Kidney epithelial cell (primary cell): ENCODE results near the gene GHDC. TPM values are rescaled to one million over a fixed set of nuclear protein-coding genes. Genes with fewer than 3 reads are reported as not detected.

Experiments
- DNase-seq: peaks from one replicate; pipeline ENCODE4 v3.0.0-alpha.2; 2010; ENCODE audit warnings: low read depth
- H3K27me3 ChIP-seq: 2 replicates; pipeline ENCODE4 v1.6.0; 2011; ENCODE audit warnings: low read length; ENCODE audit not compliant: control insufficient read depth, insufficient read depth
- H3K36me3 ChIP-seq: 2 replicates; pipeline ENCODE4 v1.5.1; 2011; ENCODE audit warnings: low read length; ENCODE audit not compliant: control insufficient read depth, insufficient read depth
- H3K4me3 ChIP-seq: 2 replicates; pipeline ENCODE4 v1.5.1; 2011; ENCODE audit warnings: low read depth, mild to moderate bottlenecking, control low read depth, low read length
- CTCF ChIP-seq: IDR thresholded peaks from 2 replicates; pipeline ENCODE4 v1.5.1; 2011; ENCODE audit warnings: mild to moderate bottlenecking, moderate library complexity, low read length, control low read depth, inconsistent platforms; ENCODE audit not compliant: insufficient read depth, poor library complexity, severe bottlenecking
- total RNA-seq: library from RNA; depleted of rRNA; stranded (reverse); fragments of >200 nt; gene quantifications from 2 replicates; pipeline ENCODE4 v1.2.3, GENCODE V29; 2015

Gene GHDC
- total RNA-seq, 1 donor from 2014 or later = 45.8 TPM

DNA sequence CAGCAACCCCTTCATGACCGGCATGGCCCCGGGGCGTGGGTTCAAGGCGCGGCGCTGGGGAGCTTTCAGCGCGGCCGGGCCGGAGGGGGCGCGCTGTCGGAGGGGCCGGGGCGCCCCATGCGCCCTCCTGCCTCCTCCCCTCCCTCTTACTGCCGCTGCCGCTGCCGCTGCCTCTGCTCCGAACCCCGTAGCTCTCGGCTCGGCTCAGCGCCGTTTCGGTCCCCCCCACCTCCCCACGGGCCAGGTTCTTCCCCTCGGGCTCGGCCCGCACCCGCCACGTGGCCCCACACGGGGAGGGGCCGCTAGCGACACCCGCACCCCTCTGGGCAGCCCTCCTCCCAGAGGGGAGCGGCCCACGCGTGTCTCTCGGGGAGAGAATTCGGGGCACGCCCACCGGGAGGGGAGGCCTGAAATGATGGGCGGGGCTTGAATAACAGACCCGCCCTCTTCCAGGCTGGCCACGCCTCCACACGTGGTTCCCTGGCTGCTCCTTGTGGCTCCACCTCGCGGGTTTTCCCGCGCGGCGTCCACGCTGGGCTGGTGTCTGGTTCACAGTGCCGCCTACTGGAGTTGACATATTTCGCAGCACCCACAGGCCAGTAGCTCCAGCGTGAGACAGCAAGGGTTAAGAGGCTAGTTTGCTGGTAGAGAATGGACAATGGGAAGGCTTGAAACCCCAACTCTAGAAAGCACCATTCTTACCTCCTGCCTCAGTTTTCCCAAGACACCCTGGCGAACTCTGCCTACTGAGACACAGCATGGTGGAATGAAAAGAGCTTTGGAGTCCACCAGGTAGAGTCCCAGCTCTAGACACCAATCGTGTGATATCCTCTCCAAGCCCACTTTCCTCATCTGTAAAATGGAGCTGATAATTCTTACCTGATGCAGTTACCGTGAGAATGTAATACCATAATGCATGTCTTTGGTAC is 13.1 kb downstream of the GHDC start, which contains the start of gene KCNH4:
KCNH4 (minus strand) TSS at position 221 of the 929 bp plus-strand sequence; CDS start at position 24, 197 bp downstream.
- Histone ChIP-seq H3K4me3 (no peak within 1 kb of the TSS), H3K27me3 (peaks cover 38% of the 10 kb centered on the region), H3K36me3 (no peaks in the 10 kb centered on the region)
- no peak for DNase-seq
- peak; percentile 45 for TF ChIP-seq CTCF

DNA sequence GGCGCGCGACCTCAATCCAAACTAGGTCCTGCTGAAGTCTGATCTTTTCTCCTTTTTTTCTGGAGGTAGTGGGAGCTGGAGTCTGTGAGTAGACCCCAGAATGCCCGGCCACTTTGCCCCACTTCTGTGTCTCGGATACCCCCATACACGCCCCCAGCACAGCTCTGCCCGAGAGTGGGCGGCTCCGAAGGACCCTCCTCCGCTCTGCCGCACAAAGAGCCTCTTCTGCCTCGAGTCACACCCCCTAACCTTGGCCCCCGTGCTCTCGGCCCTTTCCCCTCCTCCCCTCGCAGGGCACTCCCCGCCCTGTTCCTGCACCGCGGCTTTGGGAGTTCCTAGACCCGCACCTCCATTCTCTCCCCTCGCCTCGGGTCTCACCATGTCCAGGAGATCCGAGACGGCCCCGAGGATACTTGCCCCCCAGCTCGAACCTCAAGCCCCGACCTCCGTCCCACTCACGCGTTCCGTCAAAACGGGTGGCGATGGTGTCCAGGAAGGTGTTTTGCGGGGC is 13.8 kb downstream of the GHDC start:
- peaks cover 38% of the 10 kb centered on the region for H3K27me3 ChIP-seq
- TF ChIP-seq CTCF = no peak
- DNase-seq = no peak

GRCh38 chr17:42179911-42180410 is 14.3 kb downstream of the GHDC start:
- no peak overlapping the region for H3K4me3 ChIP-seq
- no peaks in the 10 kb centered on the region for H3K36me3 ChIP-seq
- no peak for DNase-seq
- no peak for TF ChIP-seq CTCF
- H3K27me3 ChIP-seq = peaks cover 38% of the 10 kb centered on the region

More for the DNA sequence above, 13.8 kb downstream of the GHDC start:
- Histone ChIP-seq H3K4me3 (no peak overlapping the region), H3K36me3 (no peaks in the 10 kb centered on the region)

- Histone ChIP-seq H3K36me3 (no peaks in the 10 kb centered on the region), H3K27me3 (peaks cover 39% of the 10 kb centered on the region), H3K4me3 (no peak overlapping the region)
- TF ChIP-seq CTCF = no peak
- DNase-seq = no peak
Observed at GRCh38 chr17:42179335-42179734, 15.0 kb downstream of the GHDC start.

- no peak for TF ChIP-seq CTCF
- no peak for DNase-seq
- Histone ChIP-seq H3K27me3 (peaks cover 41% of the 10 kb centered on the region), H3K36me3 (no peaks in the 10 kb centered on the region), H3K4me3 (no peak overlapping the region)
Observed at GRCh38 chr17:42178817-42179216, 15.5 kb downstream of the GHDC start.
